Measurements from ENCODE around the gene NR3C2. TPM values are rescaled to one million over a fixed set of nuclear protein-coding genes. Genes with fewer than 3 reads are reported as not detected.

NR3C2 gene
- total RNA-seq, 1 experiment from 2014 or later: 2.8 TPM

- Histone ChIP-seq H3F3A (ENCODE audit: low read length, unreplicated experiment) (no peaks in the 10 kb centered on the region), H3K9me2 (replicated peaks; ENCODE audit: low read length) (no peaks in the 10 kb centered on the region), H4K20me1 (ENCODE audit: low read length) (no peaks in the 10 kb centered on the region), H3K4me1 (ENCODE audit: insufficient read depth, low read length) (no peaks in the 10 kb centered on the region), H2AFZ (ENCODE audit: low read length) (no peak overlapping the region), H3K9ac (ENCODE audit: low read length) (no peak overlapping the region), H3K4me2 (ENCODE audit: low read length) (no peak overlapping the region), H3K4me3 (ENCODE audit: low read length) (no peak overlapping the region), H3K9me3 (ENCODE audit: low read length) (no peaks in the 10 kb centered on the region), H3K27ac (ENCODE audit: low read length) (no peak overlapping the region), H3K79me2 (ENCODE audit: low read length) (no peaks in the 10 kb centered on the region), H3K27me3 (ENCODE audit: low read length) (no peaks in the 10 kb centered on the region), H3K36me3 (ENCODE audit: low read depth, low read length) (no peaks in the 10 kb centered on the region)
- intact Hi-C loops (cut with micrococcal nuclease): loop anchor here (10.0 kb wide), 1 partner anchor 162 kb away; no protein-coding TSS in a partner anchor
- TF ChIP-seq EZH2phosphoT487 (IDR thresholded peaks at IDR 0.05; ENCODE audit: borderline replicate concordance, low read length) (no peak), CTCF (conservative IDR thresholded peaks at IDR 0.05; ENCODE audit: low read depth, low read length) (no peak), EZH2 (IDR thresholded peaks at IDR 0.05; ENCODE audit: low read length, unreplicated experiment) (no peak)
- ChIA-PET POLR2A (ENCODE audit: unreplicated experiment) (no interaction called here), CTCF (no interaction called here)
- ATAC-seq (no peak), DNase-seq (no peak)
- no TSS peak for BruUV-seq (replicated peaks)
These were observed 15.6 kb downstream of the NR3C2 start for GRCh38 chr4:148426643-148427042.

- Histone ChIP-seq H3K4me2 (ENCODE audit: low read length) (no peak overlapping the region), H3K9me3 (ENCODE audit: low read length) (no peaks in the 10 kb centered on the region), H3F3A (ENCODE audit: low read length, unreplicated experiment) (no peaks in the 10 kb centered on the region), H3K27me3 (ENCODE audit: low read length) (no peaks in the 10 kb centered on the region), H3K9me2 (replicated peaks; ENCODE audit: low read length) (no peaks in the 10 kb centered on the region), H2AFZ (ENCODE audit: low read length) (no peak overlapping the region), H4K20me1 (ENCODE audit: low read length) (no peaks in the 10 kb centered on the region), H3K9ac (ENCODE audit: low read length) (no peak overlapping the region), H3K4me1 (ENCODE audit: insufficient read depth, low read length) (no peaks in the 10 kb centered on the region), H3K79me2 (ENCODE audit: low read length) (no peaks in the 10 kb centered on the region), H3K36me3 (ENCODE audit: low read depth, low read length) (no peaks in the 10 kb centered on the region), H3K4me3 (ENCODE audit: low read length) (no peak overlapping the region), H3K27ac (ENCODE audit: low read length) (no peak overlapping the region)
- intact Hi-C loops (cut with micrococcal nuclease): loop anchor here (10.0 kb wide), 1 partner anchor 161 kb away; no protein-coding TSS in a partner anchor
- CTCF ChIA-PET: no interaction called here
- POLR2A ChIA-PET (ENCODE audit: unreplicated experiment): no interaction called here
- DNase-seq (no peak), ATAC-seq (no peak)
- no TSS peak for BruUV-seq (replicated peaks)
- TF ChIP-seq EZH2 (IDR thresholded peaks at IDR 0.05; ENCODE audit: low read length, unreplicated experiment) (no peak), EZH2phosphoT487 (IDR thresholded peaks at IDR 0.05; ENCODE audit: borderline replicate concordance, low read length) (no peak), CTCF (conservative IDR thresholded peaks at IDR 0.05; ENCODE audit: low read depth, low read length) (peak; percentile 27; the same call in 1 of the 2 replicates)
These were observed 16.7 kb downstream of the NR3C2 start for GRCh38 chr4:148425327-148426110.

GRCh38 chr4:148420397-148420796 lies 21.8 kb downstream of the NR3C2 start:
- H4K20me1 ChIP-seq (ENCODE audit: low read length): no peaks in the 10 kb centered on the region
- intact Hi-C loops (cut with micrococcal nuclease): loop anchor here (10.0 kb wide), 1 partner anchor 156 kb away; no protein-coding TSS in a partner anchor

More at GRCh38 chr4:148420397-148420796, 21.8 kb downstream of the NR3C2 start:
- H3F3A ChIP-seq (ENCODE audit: low read length, unreplicated experiment): no peaks in the 10 kb centered on the region
- no peaks in the 10 kb centered on the region for H3K36me3 ChIP-seq (ENCODE audit: low read depth, low read length)
- H3K9me2 ChIP-seq (replicated peaks; ENCODE audit: low read length): no peaks in the 10 kb centered on the region
- no peaks in the 10 kb centered on the region for H3K9me3 ChIP-seq (ENCODE audit: low read length)
- no peak overlapping the region for H3K27ac ChIP-seq (ENCODE audit: low read length)
- no peaks in the 10 kb centered on the region for H3K4me1 ChIP-seq (ENCODE audit: insufficient read depth, low read length)
- no peak for TF ChIP-seq EZH2 (IDR thresholded peaks at IDR 0.05; ENCODE audit: low read length, unreplicated experiment)
- no peak for TF ChIP-seq CTCF (conservative IDR thresholded peaks at IDR 0.05; ENCODE audit: low read depth, low read length)
- TF ChIP-seq EZH2phosphoT487 (IDR thresholded peaks at IDR 0.05; ENCODE audit: borderline replicate concordance, low read length): no peak
- H3K79me2 ChIP-seq (ENCODE audit: low read length): no peaks in the 10 kb centered on the region
- H3K4me2 ChIP-seq (ENCODE audit: low read length): no peak overlapping the region
- H3K9ac ChIP-seq (ENCODE audit: low read length): no peak overlapping the region
- H2AFZ ChIP-seq (ENCODE audit: low read length): no peak overlapping the region
- CTCF ChIA-PET: no interaction called here
- POLR2A ChIA-PET (ENCODE audit: unreplicated experiment): no interaction called here
- no peaks in the 10 kb centered on the region for H3K27me3 ChIP-seq (ENCODE audit: low read length)
- DNase-seq (no peak), ATAC-seq (no peak)
- no peak overlapping the region for H3K4me3 ChIP-seq (ENCODE audit: low read length)
- BruUV-seq (replicated peaks): no TSS peak
